K562 (cell line): ENCODE results near the gene TMEM217. TPM values are rescaled to one million over a fixed set of nuclear protein-coding genes. Genes with fewer than 3 reads are reported as not detected.

Experiments
- ATAC-seq: fragments of 200-7000 bp; cut with Tn5 transposase; 3 replicates; pipeline ENCODE4 v1.9.1; 2020; ENCODE audit warnings: moderate library complexity
- BruUV-seq: library from RNA; stranded (reverse); fragments of 400-500 nt; replicated peaks from 2 replicates; lab custom pipeline; 2021; lab: Mats Ljungman, UMichigan
- CTCF ChIA-PET: fragments of 300-600 bp; formaldehyde crosslinking; extraction: SDS; loops from one replicate; lab custom pipeline; 2021; ENCODE audit warnings: low intra/inter-chr PET ratio; lab: Yijun Ruan, JAX
- POLR2A ChIA-PET: fragments of 300-600, 350-650 bp; sonication (Branson Sonifier 250); formaldehyde crosslinking; extraction: SDS; loops from one replicate; lab custom pipeline; 2021; ENCODE audit warnings: antibody characterized with exemption, inconsistent platforms; lab: Yijun Ruan, JAX
- DNase-seq, 4 experiments: peaks; one replicate each; pipeline versions ENCODE4 v3.0.0 to v3.0.0-alpha.2; 2011 to 2018; ENCODE audit warnings: low spot score in 3 of 4, mixed read lengths in 3 of 4; ENCODE audit errors: extremely low read depth in 1 of 4
- FAIRE-seq: peaks from 2 replicates; lab custom pipeline; 2011; peaks lifted over from hg19 to GRCh38; lab: Jason Lieb, UNC
- H2AFZ ChIP-seq: 2 replicates; pipeline ENCODE4 v1.6.0; 2011; ENCODE audit warnings: low read depth, low read length, control low read depth, inconsistent platforms
- H3K27ac ChIP-seq: fragments of 200-600 bp; 3 replicates; pipeline ENCODE4 v1.8.0; 2011; ENCODE audit warnings: low read depth, mild to moderate bottlenecking, control low read depth, inconsistent platforms, low read length, moderate library complexity, mixed read lengths; ENCODE audit errors: extremely low read depth
- H3K27me3 ChIP-seq, 2 experiments: fragments of 300-600 bp in 1 of 2; 2 replicates in 1 of 2; 3 replicates in 1 of 2; pipeline versions ENCODE4 v1.6.0 to v1.8.0; 2011; ENCODE audit warnings: inconsistent platforms in 2 of 2, low read length in 2 of 2, mild to moderate bottlenecking in 1 of 2, mixed read lengths in 1 of 2, moderate library complexity in 1 of 2; ENCODE audit not compliant: control insufficient read depth in 2 of 2, insufficient read depth in 2 of 2
- H3K36me3 ChIP-seq: fragments of 300-600 bp; 3 replicates; pipeline ENCODE4 v1.8.0; 2011; ENCODE audit warnings: mild to moderate bottlenecking, low read length, inconsistent platforms; ENCODE audit not compliant: control insufficient read depth, insufficient read depth
- H3K4me1 ChIP-seq, 2 experiments: fragments of 200-600 bp in 1 of 2; replicated peaks in 1 of 2; 2 replicates in 1 of 2; 3 replicates in 1 of 2; pipeline versions ENCODE4 v1.5.1 to v1.8.0; 2011; ENCODE audit warnings: inconsistent platforms in 2 of 2, low read length in 2 of 2, mild to moderate bottlenecking in 1 of 2, mixed read lengths in 1 of 2, moderate library complexity in 1 of 2; ENCODE audit not compliant: control insufficient read depth in 2 of 2, insufficient read depth in 2 of 2
- H3K4me2 ChIP-seq: 2 replicates; pipeline ENCODE4 v1.6.1; 2011; ENCODE audit warnings: low read length, control low read depth, inconsistent platforms, mixed read lengths; ENCODE audit not compliant: insufficient read depth
- H3K4me3 ChIP-seq: fragments of 200-600 bp; sonication (generic), shearing (Covaris generic); 2 replicates; pipeline ENCODE4 v1.5.1; 2016; ENCODE audit warnings: control low read depth, inconsistent platforms
- H3K79me2 ChIP-seq: fragments of 200-600 bp; 3 replicates; pipeline ENCODE4 v1.8.0; 2011; ENCODE audit warnings: low read length, inconsistent platforms; ENCODE audit not compliant: control insufficient read depth, insufficient read depth
- H3K9ac ChIP-seq, 2 experiments: 2 replicates each; pipeline versions ENCODE4 v1.6.0 to v1.6.1; 2011; ENCODE audit warnings: low read depth in 2 of 2, low read length in 2 of 2, control low read depth in 1 of 2, inconsistent platforms in 1 of 2, mild to moderate bottlenecking in 1 of 2, mixed read lengths in 1 of 2; ENCODE audit not compliant: insufficient read depth in 1 of 2
- H3K9me1 ChIP-seq: one replicate; pipeline ENCODE4 v1.6.0; 2011; ENCODE audit warnings: inconsistent platforms, mild to moderate bottlenecking, low read length, moderate library complexity; ENCODE audit not compliant: control insufficient read depth, insufficient read depth
- H3K9me3 ChIP-seq: replicated peaks from 2 replicates; pipeline ENCODE4 v1.5.1; 2011; ENCODE audit warnings: low read depth, low read length, inconsistent platforms; ENCODE audit not compliant: control insufficient read depth, insufficient read depth
- H4K20me1 ChIP-seq: replicated peaks from 2 replicates; pipeline ENCODE4 v1.6.1; 2011; ENCODE audit warnings: low read length, inconsistent platforms, mixed read lengths; ENCODE audit not compliant: control insufficient read depth, insufficient read depth
- ARNT ChIP-seq, 2 experiments: fragments of 450-650 bp; IDR thresholded peaks; 2 replicates each; pipeline ENCODE4 v1.6.1; 2016; ENCODE audit warnings: mild to moderate bottlenecking in 1 of 2
- ATF7 ChIP-seq: fragments of 450-650 bp; IDR thresholded peaks from 2 replicates; pipeline ENCODE4 v1.7.1; 2014; ENCODE audit warnings: mild to moderate bottlenecking, moderate library complexity
- CBFB ChIP-seq: sonication (generic); formaldehyde crosslinking; IDR thresholded peaks from 2 replicates; pipeline ENCODE4 v1.4.0; 2020; ENCODE audit warnings: mild to moderate bottlenecking, missing genetic modification reagents
- DEAF1 ChIP-seq: fragments of 450-650 bp; formaldehyde crosslinking; IDR thresholded peaks from 2 replicates; pipeline ENCODE4 v1.4.0; 2020; ENCODE audit warnings: mild to moderate bottlenecking, moderate library complexity
- E2F3 ChIP-seq: fragments of 250-450 bp; sonication (Bioruptor Pico); IDR thresholded peaks from 2 replicates; pipeline ENCODE4 v1.4.0; 2020; ENCODE audit warnings: mild to moderate bottlenecking
- GABPB2 ChIP-seq: fragments of 250-450 bp; sonication (Bioruptor Pico); conservative IDR thresholded peaks from 2 replicates; pipeline ENCODE4 v1.5.1; 2021; ENCODE audit warnings: mild to moderate bottlenecking
- GTF2A2 ChIP-seq: IDR thresholded peaks from 2 replicates; pipeline ENCODE4 v1.6.1; 2016; ENCODE audit warnings: mild to moderate bottlenecking, missing genetic modification characterization, missing compliant biosample characterization
- HIVEP1 ChIP-seq: fragments of 250-450 bp; sonication (Bioruptor Pico); IDR thresholded peaks from 2 replicates; pipeline ENCODE4 v1.4.0; 2020; ENCODE audit warnings: mild to moderate bottlenecking
- HNRNPH1 ChIP-seq: fragments of 200-400 bp; formaldehyde crosslinking; optimal IDR thresholded peaks from 2 replicates; pipeline ENCODE3; 2017; ENCODE audit warnings: low read depth, mild to moderate bottlenecking, low read length, moderate library complexity
- HSF4 ChIP-seq: fragments of 250-450 bp; sonication (Bioruptor Pico); IDR thresholded peaks from 2 replicates; pipeline ENCODE4 v2.1.2; 2022; ENCODE audit warnings: mild to moderate bottlenecking, moderate library complexity, borderline replicate concordance
- ILK ChIP-seq: fragments of 450-650 bp; IDR thresholded peaks from 2 replicates; pipeline ENCODE4 v1.6.1; 2016; ENCODE audit warnings: missing genetic modification characterization, low read depth, mild to moderate bottlenecking, missing compliant biosample characterization, moderate library complexity, borderline replicate concordance
- MAZ ChIP-seq, 2 experiments: fragments of 450-650 bp in 1 of 2; sonication (generic) in 1 of 2; formaldehyde crosslinking; IDR thresholded peaks in 1 of 2; conservative IDR thresholded peaks in 1 of 2; 2 replicates each; pipeline versions ENCODE4 v1.4.0 to v1.5.0; 2020; ENCODE audit warnings: mild to moderate bottlenecking in 1 of 2, missing genetic modification reagents in 1 of 2
- NFYB ChIP-seq: IDR thresholded peaks from 2 replicates; pipeline ENCODE4 v1.6.1; 2011; ENCODE audit warnings: mild to moderate bottlenecking, moderate library complexity; ENCODE audit not compliant: insufficient read length; ENCODE audit errors: extremely low read depth
- POU5F1 ChIP-seq: fragments of 150-350 bp; IDR thresholded peaks from 2 replicates; pipeline ENCODE4 v1.6.1; 2014; ENCODE audit warnings: borderline replicate concordance, low read length, low read depth, mild to moderate bottlenecking; ENCODE audit not compliant: partially characterized antibody
- RREB1 ChIP-seq: fragments of 250-450 bp; sonication (Bioruptor Pico); IDR thresholded peaks from 2 replicates; pipeline ENCODE4 v1.4.0; 2020
- ZFPM2 ChIP-seq: fragments of 250-450 bp; sonication (Bioruptor Pico); IDR thresholded peaks from 2 replicates; pipeline ENCODE4 v1.5.1; 2022; ENCODE audit warnings: mild to moderate bottlenecking
- ZNF217 ChIP-seq: sonication (generic); formaldehyde crosslinking; IDR thresholded peaks from 2 replicates; pipeline ENCODE4 v1.8.0; 2022; ENCODE audit warnings: mild to moderate bottlenecking, missing genetic modification reagents
- ZNF23 ChIP-seq: fragments of 250-450 bp; sonication (Bioruptor Pico); IDR thresholded peaks from 2 replicates; pipeline ENCODE4 v1.4.0; 2020; ENCODE audit warnings: mild to moderate bottlenecking
- in situ Hi-C: fragments of 300-500 bp; cut with MboI; formaldehyde crosslinking; loops from 4 replicates; pipeline ENCODE4 v1.15.0; 2018; ENCODE audit warnings: inconsistent platforms, mixed read lengths
- intact Hi-C: fragments of 100-400 bp; cut with micrococcal nuclease; formaldehyde crosslinking; loops from 2 replicates; pipeline ENCODE4 v1.14.2; 2022
- polyA plus RNA-seq, 8 experiments: library from polyadenylated mRNA; depleted of rRNA in 4 of 8; stranded (reverse) in 5 of 8; unstranded in 3 of 8; fragments of >200 nt; fragmentation: Nextera tagmentation in 2 of 8; fragmentation: Illumina TruSeq in 1 of 8; extraction: Ambion mirVana in 2 of 8; extraction: Trizol in 1 of 8; gene quantifications; 2 replicates each; pipeline versions ENCODE4 v1.2.1 to v1.2.3, GENCODE V29; 2011 to 2014; ENCODE audit warnings: inconsistent platforms in 1 of 8, missing spikeins in 1 of 8
- total RNA-seq, 7 experiments: library from RNA; depleted of rRNA in 6 of 7; stranded (reverse); fragments of >200 nt in 6 of 7; fragmentation: Illumina TruSeq in 2 of 7; extraction: Trizol in 2 of 7; gene quantifications; 2 replicates each; pipeline versions ENCODE4 v1.2.1 to v1.2.3, GENCODE V29; 2011 to 2021; ENCODE audit warnings: low replicate concordance in 1 of 7

TMEM217 gene
- total and polyA plus RNA-seq, 9 of the 15 experiments (the other 6 are each of a cell fraction or from before 2014, with no cell fraction given), result 1.3 to 8.0 (median 1.9) TPM

DNA sequence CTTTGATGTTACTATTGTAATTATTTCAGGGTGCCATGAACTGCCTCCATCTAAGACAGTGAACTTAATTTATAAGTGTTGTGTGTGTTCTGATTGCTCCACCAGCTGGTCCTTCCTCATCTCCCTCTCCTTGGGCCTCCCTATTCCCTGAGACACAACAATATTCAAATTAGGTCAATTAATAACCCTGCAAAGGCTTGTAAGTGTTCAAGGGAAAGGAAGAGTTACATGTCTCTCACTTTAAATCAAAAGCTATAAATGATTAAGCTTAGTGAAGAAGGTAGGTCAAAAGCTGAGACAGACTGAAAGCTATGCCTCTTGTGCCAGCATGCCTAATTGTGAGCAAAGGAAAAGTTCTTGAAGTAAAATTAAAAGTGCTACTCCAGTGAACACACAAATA, 35.5 kb upstream of the TMEM217 start:
- H3K4me2 ChIP-seq, result no peak overlapping the region
- ATAC-seq (no peak), DNase-seq (no peak), FAIRE-seq (no peak)
- no peaks in the 10 kb centered on the region for H4K20me1 ChIP-seq
- in situ Hi-C loops (no loop called here), intact Hi-C loops (no loop called here)
- CTCF ChIA-PET, result no interaction called here
- no peak overlapping the region for H3K9ac ChIP-seq
- H3K4me1 ChIP-seq, result peaks cover 0 to 2% of the 10 kb centered on the region in 2 experiments; a peak in 2 of 5 replicates
- no peaks in the 10 kb centered on the region for H3K79me2 ChIP-seq
- no peak overlapping the region for H2AFZ ChIP-seq
- H3K9me1 ChIP-seq, result no peaks in the 10 kb centered on the region
- no TSS peak for BruUV-seq
- H3K36me3 ChIP-seq, result peaks cover 69% of the 10 kb centered on the region
- no peaks in the 10 kb centered on the region for H3K27me3 ChIP-seq
- no peak overlapping the region for H3K27ac ChIP-seq
- H3K9me3 ChIP-seq, result no peaks in the 10 kb centered on the region
- H3K4me3 ChIP-seq, result no peak overlapping the region
- POLR2A ChIA-PET, result interaction anchor here (0.6 to 2.2 kb wide), 7 partner anchors 8 to 133 kb away, joined by 3 to 8 read pairs (median 3); no protein-coding TSS in a partner anchor
- TF ChIP-seq HIVEP1 (CRISPR knock-in tag) (no peak), NFYB (no peak), HNRNPH1 (no peak), E2F3 (CRISPR knock-in tag) (no peak), HSF4 (no peak), ARNT (IDR thresholded peaks at IDR 0.05) (no peak), ATF7 (no peak), RREB1 (CRISPR knock-in tag) (no peak), POU5F1 (no peak), CBFB (CRISPR knock-in tag) (no peak), ZNF23 (no peak), MAZ (CRISPR knock-in tag; conservative IDR thresholded peaks at IDR 0.05 in 1 of 2, IDR thresholded peaks at IDR 0.05 in 1 of 2) (no peak), ZNF217 (no peak), GTF2A2 (tag) (no peak), ZFPM2 (CRISPR knock-in tag) (no peak), ILK (tag) (no peak), DEAF1 (CRISPR knock-in tag) (no peak), GABPB2 (CRISPR knock-in tag) (no peak)
